Limb (tissue), 2 donors: Measurements from ENCODE around the gene APOBEC3A.
"Not testable (repeated sequence)": the region's sequence is repeated elsewhere in the genome, so short reads cannot be mapped to it uniquely, and the experiment has no call there.

ENCODE experiments used
- DNase-seq, 2 donors: peaks; one replicate each; pipeline ENCODE4 v3.0.0-alpha.2; 2016; ENCODE audit errors: extremely low spot score in 2 of 2

APOBEC3A gene

DNA sequence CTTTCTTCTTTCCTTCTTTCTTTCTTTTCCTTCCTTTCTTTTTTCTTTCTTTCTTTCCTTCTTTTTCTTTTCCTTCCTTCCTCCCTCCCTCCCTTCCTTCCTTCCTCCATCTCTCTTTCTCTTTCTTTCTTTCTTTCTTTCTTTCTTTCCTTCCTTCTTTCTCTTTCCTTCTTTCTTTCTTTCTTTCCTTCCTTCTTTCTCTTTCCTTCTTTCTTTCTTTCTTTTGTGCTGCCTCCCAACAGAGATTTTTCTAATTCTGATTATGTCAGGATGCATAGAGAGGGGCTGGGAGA is 1.2 kb downstream of the APOBEC3A start:
- DNase-seq, result not testable (repeated sequence)

- DNase-seq, result no peak
These were observed 2.2 kb downstream of the APOBEC3A start for GRCh38 chr22:38959590-38959989.

DNA sequence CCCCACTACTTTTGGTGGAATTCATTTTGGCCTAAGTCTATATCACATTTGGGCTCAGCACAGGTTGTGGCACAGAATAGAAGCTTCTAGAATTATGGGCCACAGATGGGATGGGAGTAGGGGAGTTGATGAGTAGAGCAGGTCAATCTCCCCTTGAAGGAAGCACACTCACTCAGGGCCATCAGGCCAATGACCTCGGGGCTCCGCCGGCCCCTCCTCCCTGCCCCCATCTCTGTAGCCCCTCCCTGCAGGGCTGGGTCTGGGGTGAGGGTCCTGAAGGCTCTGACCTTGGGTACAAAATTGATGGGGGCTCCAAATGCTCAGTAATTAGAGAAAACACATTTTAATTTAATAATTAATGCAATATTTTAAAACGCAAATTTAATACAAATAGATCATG is 3.3 kb downstream of the APOBEC3A start:
- DNase-seq, result not testable (repeated sequence)

DNA sequence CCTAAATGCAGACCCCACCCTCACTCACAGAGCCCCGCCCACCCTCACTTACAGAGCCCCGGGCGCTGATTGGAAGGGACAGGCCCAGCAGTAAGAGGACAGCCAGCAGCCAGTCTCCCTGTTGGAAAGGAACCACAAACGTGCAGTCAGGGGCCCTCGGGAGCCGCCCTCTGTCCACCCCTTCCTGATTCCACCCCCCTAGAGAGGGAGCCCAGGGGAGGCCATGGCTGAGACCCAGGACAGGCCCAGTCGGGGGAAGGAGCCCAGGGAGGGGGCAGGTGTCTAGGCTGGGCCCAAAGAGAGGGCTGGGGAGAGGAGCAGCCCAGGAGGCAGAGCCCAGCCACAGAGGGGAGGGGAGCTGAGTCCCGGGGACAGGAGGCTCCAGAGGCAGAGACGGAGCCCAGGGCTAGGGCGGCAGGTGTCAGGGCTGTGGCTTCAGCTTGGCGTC is 5.9 kb downstream of the APOBEC3A start:
- not testable (repeated sequence) for DNase-seq

DNA sequence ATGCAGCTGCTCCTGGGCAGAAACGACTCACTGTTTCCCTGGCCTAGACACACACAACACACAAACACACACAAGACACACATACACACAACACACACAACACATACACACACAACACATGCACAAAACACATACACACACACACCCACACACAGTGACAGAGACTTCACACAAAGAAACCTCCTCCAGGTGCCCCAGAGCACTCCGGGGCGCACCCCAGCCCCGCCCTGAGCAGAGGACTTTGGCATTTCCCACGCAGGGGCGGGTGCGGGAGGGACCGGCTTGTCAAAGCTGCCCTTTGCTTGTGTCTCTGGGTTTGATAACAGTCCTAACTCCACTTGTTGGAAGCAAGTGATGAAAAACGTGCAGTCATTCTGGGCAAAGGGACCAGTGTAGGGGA is 6.5 kb downstream of the APOBEC3A start:
- no peak for DNase-seq

DNA sequence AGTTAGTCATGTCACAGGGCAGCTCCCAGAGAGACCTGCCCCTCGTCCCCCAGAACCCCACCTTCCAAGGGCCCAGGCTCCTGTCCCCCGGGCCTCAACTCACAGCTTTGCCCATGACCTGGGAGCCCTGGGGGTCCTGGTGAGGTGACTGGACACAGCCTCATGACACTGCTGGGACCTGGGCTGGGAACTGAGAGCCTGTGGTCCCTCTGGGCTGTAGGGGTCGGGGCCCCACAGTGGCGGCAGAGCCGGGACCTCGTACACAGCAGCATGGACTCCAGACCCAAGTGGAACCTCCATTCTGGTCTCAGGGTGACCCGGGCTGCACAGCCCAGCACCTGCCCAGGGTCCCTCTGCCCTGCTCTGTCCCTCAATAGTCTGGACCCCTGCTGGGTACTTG is 6.9 kb downstream of the APOBEC3A start:
- DNase-seq, result no peak

DNA sequence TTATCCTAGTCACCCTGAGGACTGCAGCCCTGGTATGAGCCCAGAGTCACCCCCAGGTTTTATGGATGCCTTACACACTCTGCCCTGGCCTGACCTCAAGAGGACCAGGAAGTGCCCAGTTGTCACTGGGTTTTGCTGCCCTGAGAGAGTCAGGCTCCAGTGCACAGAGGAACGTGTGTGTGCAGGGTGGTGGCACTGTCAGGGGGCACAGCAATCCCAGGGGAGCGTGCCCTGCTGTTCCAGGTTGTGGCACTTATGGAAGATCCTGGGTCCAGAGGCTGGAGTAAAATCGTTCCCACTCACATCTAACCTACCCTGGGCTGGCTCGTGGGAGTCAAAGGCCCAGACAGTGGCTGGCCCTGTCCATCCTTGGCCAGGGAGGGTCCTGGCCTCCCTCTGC is 7.6 kb downstream of the APOBEC3A start:
- no peak for DNase-seq

- no peak for DNase-seq
These were observed 8.4 kb downstream of the APOBEC3A start for GRCh38 chr22:38965614-38966379.

- no peak for DNase-seq
These were observed 8.9 kb downstream of the APOBEC3A start for GRCh38 chr22:38966380-38966702.

GRCh38 chr22:38966942-38967341 is 9.5 kb downstream of the APOBEC3A start:
- DNase-seq, result no peak

GRCh38 chr22:38967451-38968450 is 10.3 kb downstream of the APOBEC3A start:
- DNase-seq, result no peak

- DNase-seq, result no peak
These were observed 11.4 kb downstream of the APOBEC3A start for GRCh38 chr22:38968801-38969200.

DNA sequence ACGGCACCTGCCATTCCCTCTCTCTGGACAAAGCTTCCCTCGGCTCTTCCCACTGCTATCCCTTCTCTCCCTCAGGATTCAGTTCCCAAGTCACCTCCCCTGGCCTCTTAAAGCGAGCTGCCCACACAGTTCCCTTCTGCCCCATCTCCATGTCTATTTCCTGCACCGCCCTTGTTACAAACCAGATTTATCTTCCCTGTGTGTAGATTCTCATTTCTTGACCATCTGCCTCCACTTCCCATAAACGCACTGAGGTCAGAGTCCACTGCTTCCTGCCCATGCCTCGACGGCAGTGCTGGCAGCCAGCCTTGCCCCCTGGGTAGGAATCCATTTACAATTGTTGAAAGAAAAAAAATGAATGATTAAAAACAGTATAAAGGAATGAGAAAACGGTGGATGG is 13.1 kb downstream of the APOBEC3A start:
- no peak for DNase-seq

GRCh38 chr22:38971202-38971601 is 13.8 kb downstream of the APOBEC3A start:
- DNase-seq, result no peak

DNA sequence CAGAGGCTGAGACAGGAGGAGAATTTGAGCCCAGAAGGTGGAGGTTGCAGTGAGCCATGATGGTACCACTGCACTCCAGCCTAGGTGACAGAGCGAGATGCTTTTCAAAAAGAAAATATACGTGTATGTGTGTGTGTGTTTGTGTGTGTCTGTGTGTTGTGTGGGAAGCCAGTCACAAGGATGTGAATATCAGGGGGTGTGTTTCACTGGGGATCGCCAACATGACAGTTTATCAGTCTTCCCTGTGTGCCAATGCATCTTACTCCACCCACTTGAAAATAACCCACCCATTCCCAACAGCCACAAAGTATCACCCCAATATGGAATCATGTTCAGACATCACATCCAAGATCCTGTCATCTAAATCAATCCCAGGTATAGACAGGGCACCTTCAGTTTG is 14.4 kb downstream of the APOBEC3A start:
- DNase-seq, result no peak

- no peak for DNase-seq
These were observed 15.1 kb downstream of the APOBEC3A start for GRCh38 chr22:38972558-38972957.

DNA sequence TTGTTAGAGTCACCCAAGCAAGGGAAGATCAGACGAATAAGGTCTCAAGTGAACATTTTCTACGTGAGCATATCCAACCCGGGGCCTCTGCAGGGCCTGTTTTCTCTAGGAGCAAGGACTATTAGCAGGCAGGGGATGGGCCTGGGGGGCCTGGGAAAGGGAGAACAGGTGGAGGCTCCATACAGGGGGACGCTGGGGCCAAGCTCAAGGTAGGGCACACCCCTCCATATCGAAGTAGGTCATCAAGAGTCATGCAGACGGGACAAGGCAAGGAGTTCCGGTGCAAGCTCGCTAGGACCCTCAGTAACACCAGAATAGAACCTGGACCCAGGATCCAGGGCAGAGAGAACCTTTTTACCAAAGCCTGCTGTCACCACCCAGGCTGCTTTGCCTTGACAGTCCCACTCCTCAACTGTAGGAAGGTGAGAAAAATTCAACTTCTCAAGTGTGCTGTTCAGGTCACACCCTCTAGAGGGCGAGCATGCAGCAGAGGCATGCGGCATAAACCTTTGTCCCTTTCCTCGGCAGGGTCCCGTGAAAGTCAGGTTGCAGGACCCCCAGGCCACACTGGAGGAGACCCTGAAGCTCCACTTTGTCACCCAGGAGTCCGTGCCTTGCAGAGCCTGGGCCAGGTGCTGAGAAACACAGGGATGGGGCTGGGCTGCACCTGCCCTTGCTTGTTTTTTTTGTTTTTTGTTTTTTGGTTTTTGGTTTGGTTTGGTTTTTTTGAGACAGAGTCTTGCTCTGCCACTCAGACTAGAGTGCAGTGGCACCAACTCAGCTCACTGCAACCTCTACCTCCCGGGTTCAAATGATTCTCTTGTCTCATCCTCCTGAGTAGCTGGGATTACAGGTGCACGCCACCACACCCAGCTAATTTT is 16.1 kb downstream of the APOBEC3A start:
- no peak for DNase-seq

GRCh38 chr22:38974170-38974825 is 16.9 kb downstream of the APOBEC3A start:
- DNase-seq, result no peak

DNA sequence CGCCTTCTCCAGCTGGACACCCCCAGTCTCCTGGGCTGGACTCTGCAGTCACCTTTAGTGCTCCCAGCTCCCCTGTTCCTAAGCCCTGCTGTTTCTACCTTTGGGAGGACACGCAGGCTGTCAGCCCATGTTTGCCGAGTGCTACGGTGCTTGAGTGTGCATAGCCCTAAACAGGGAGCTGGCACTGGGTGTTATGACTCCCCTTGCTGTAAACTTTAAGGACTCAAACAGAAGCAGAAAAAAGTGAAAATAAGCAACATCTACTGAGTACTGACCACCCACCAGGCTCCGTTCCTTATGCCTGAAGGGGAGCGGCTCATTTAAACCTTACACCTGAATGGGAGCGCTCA is 17.4 kb downstream of the APOBEC3A start:
- no peak for DNase-seq

GRCh38 chr22:38977289-38977688 is 19.9 kb downstream of the APOBEC3A start:
- not testable (repeated sequence) for DNase-seq

DNA sequence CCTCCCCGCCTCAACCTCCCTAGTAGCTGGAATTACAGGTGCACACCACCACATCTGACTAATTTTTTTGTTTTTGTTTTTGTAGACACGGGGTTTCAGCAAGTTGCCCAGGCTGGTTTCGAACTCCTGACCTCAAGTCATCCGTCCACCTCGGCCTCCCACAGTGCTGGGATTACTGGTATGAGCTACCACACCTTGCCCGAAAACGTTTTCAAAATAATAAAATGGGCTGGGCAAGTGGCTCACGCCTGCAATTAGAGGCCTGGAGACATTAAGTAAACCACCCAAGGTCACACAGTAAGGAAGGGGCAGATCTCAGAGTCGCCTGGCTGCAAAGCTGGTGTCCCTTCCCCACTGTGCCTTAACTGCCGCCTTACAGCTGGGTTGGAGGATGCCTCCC is 23.2 kb downstream of the APOBEC3A start:
- not testable (repeated sequence) for DNase-seq
